HG02588 (cell line): ENCODE measurements around the gene MRPL22.
"Not testable (repeated sequence)": the region's sequence is repeated elsewhere in the genome, so short reads cannot be mapped to it uniquely, and the experiment has no call there.

ENCODE experiments used
- ATAC-seq: cut with Tn5 transposase; IDR thresholded peaks from one replicate; pipeline ENCODE4 v1.9.1; 2021; ENCODE audit warnings: mild to moderate bottlenecking, moderate library complexity; ENCODE audit not compliant: unreplicated experiment

Gene MRPL22

GRCh38 chr5:154940772-154941620 lies at the start of gene MRPL22:
Gene MRPL22 (plus strand): TSS chr5:154941073. CDS start chr5:154941111, 38 bp downstream.
- peak; percentile 44 for ATAC-seq

- ATAC-seq = no peak
These were observed 48.5 kb upstream of the MRPL22 start for GRCh38 chr5:154892369-154892771.

GRCh38 chr5:154893381-154893780 lies 47.5 kb upstream of the MRPL22 start:
- ATAC-seq = no peak

GRCh38 chr5:154895606-154896561 lies 45.0 kb upstream of the MRPL22 start:
- no peak for ATAC-seq

GRCh38 chr5:154896562-154897165 lies 44.2 kb upstream of the MRPL22 start:
- ATAC-seq = no peak

- ATAC-seq = no peak
These were observed 42.7 kb upstream of the MRPL22 start for GRCh38 chr5:154898210-154898609.

GRCh38 chr5:154899151-154899816 lies 41.6 kb upstream of the MRPL22 start:
- no peak for ATAC-seq

GRCh38 chr5:154900066-154900465 lies 40.8 kb upstream of the MRPL22 start:
- no peak for ATAC-seq

GRCh38 chr5:154901276-154901675 lies 39.6 kb upstream of the MRPL22 start:
- no peak for ATAC-seq

- ATAC-seq = no peak
These were observed 39.0 kb upstream of the MRPL22 start for GRCh38 chr5:154901913-154902312.

GRCh38 chr5:154905601-154906000 lies 35.3 kb upstream of the MRPL22 start:
- ATAC-seq = not testable (repeated sequence)

GRCh38 chr5:154916874-154917273 lies 24.0 kb upstream of the MRPL22 start:
- no peak for ATAC-seq

GRCh38 chr5:154917757-154918156 lies 23.1 kb upstream of the MRPL22 start:
- ATAC-seq = no peak

- no peak for ATAC-seq
These were observed 17.1 kb upstream of the MRPL22 start for GRCh38 chr5:154923441-154924430.

GRCh38 chr5:154933537-154933936 lies 7.3 kb upstream of the MRPL22 start:
- no peak for ATAC-seq

GRCh38 chr5:154934881-154935280 lies 6.0 kb upstream of the MRPL22 start:
- ATAC-seq = no peak

- ATAC-seq = no peak
These were observed 3.6 kb upstream of the MRPL22 start for GRCh38 chr5:154937186-154937717.

- ATAC-seq = peak; percentile 87
These were observed 3.0 kb upstream of the MRPL22 start, which contains the start of gene GEMIN5 for GRCh38 chr5:154937718-154938466. Gene GEMIN5 (minus strand): TSS chr5:154938211. CDS start chr5:154938133, 78 bp downstream.
